Erythroblast (primary cell): ENCODE data around the gene PFN3.

Experiments used
- GATA1 ChIP-seq: IDR thresholded peaks from 2 replicates; pipeline ENCODE4 v1.6.1; 2011; ENCODE audit warnings: low read depth, mild to moderate bottlenecking, control low read depth, low read length, moderate library complexity
- POLR2A ChIP-seq: IDR thresholded peaks from 2 replicates; pipeline ENCODE4 v1.6.1; 2011; ENCODE audit warnings: mild to moderate bottlenecking, low read length

GRCh38 chr5:177377851-177378776 is 22.3 kb downstream of the PFN3 start:
- no peak for TF ChIP-seq POLR2A
- no peak for TF ChIP-seq GATA1
